Neural crest cell (in vitro differentiated cells): ENCODE results near the gene C16orf90. TPM values are rescaled to one million over a fixed set of nuclear protein-coding genes. Genes with fewer than 3 reads are reported as not detected.
A peak's percentile ranks its signal among the peaks of the same experiment; 100 is the strongest.
"Not testable (repeated sequence)": the region's sequence is repeated elsewhere in the genome, so short reads cannot be mapped to it uniquely, and the experiment has no call there.

ENCODE experiments used
- DNase-seq: peaks from one replicate; pipeline ENCODE4 v3.0.0; 2021; ENCODE audit warnings: low read depth, mixed read lengths, low spot score
- H3K27ac Mint-ChIP-seq: one replicate; pipeline ENCODE4 v1.8.0; 2021; ENCODE audit warnings: mild to moderate bottlenecking, mixed read lengths; ENCODE audit not compliant: unreplicated experiment
- H3K27me3 Mint-ChIP-seq: 2 replicates; pipeline ENCODE4 v1.8.0; 2021; ENCODE audit warnings: low read depth, mild to moderate bottlenecking, mixed read lengths
- H3K36me3 Mint-ChIP-seq: 2 replicates; pipeline ENCODE4 v1.8.0; 2021; ENCODE audit warnings: low read depth, mild to moderate bottlenecking, mixed read lengths
- H3K4me1 Mint-ChIP-seq: 2 replicates; pipeline ENCODE4 v1.8.0; 2021; ENCODE audit warnings: mixed read lengths
- H3K4me3 Mint-ChIP-seq: one replicate; pipeline ENCODE4 v1.8.0; 2021; ENCODE audit warnings: mild to moderate bottlenecking, mixed read lengths
- H3K9me3 Mint-ChIP-seq: 2 replicates; pipeline ENCODE4 v1.8.0; 2021; ENCODE audit warnings: mixed read lengths
- CTCF ChIP-seq: fragments of 200-600 bp; sonication (generic); conservative IDR thresholded peaks from 2 replicates; pipeline ENCODE4 v1.5.0; 2021; ENCODE audit warnings: antibody characterized with exemption, mild to moderate bottlenecking
- total RNA-seq: library from RNA; stranded (reverse); gene quantifications from 2 replicates; pipeline ENCODE4 v1.2.1, GENCODE V29; 2021

Gene C16orf90
- total RNA-seq, 1 donor from 2014 or later = not detected

GRCh38 chr16:3528406-3528805 is 33.1 kb upstream of the C16orf90 start:
- Mint-ChIP-seq H3K4me3 (no peak overlapping the region), H3K4me1 (no peaks in the 10 kb centered on the region), H3K36me3 (peaks cover 32% of the 10 kb centered on the region), H3K9me3 (no peaks in the 10 kb centered on the region), H3K27me3 (no peaks in the 10 kb centered on the region), H3K27ac (no peak overlapping the region)
- no peak for TF ChIP-seq CTCF
- no peak for DNase-seq

- not testable (repeated sequence) for H3K4me1 Mint-ChIP-seq, H3K4me3 Mint-ChIP-seq, H3K27ac Mint-ChIP-seq, H3K9me3 Mint-ChIP-seq, H3K27me3 Mint-ChIP-seq
- H3K36me3 Mint-ChIP-seq = peaks cover 32% of the 10 kb centered on the region
- DNase-seq = peak; percentile 56
- peak; percentile 57 for TF ChIP-seq CTCF
Observed at GRCh38 chr16:3527216-3527829, 32.0 kb upstream of the C16orf90 start.

GRCh38 chr16:3525951-3526350 is 30.7 kb upstream of the C16orf90 start:
- Mint-ChIP-seq H3K27me3 (no peaks in the 10 kb centered on the region), H3K9me3 (no peaks in the 10 kb centered on the region), H3K4me1 (no peaks in the 10 kb centered on the region), H3K4me3 (no peak overlapping the region), H3K27ac (no peak overlapping the region), H3K36me3 (peaks cover 32% of the 10 kb centered on the region)
- no peak for DNase-seq
- no peak for TF ChIP-seq CTCF

GRCh38 chr16:3523281-3523680 is 28.0 kb upstream of the C16orf90 start:
- Mint-ChIP-seq H3K4me1 (no peaks in the 10 kb centered on the region), H3K4me3 (no peak overlapping the region), H3K27me3 (no peaks in the 10 kb centered on the region), H3K36me3 (peaks cover 22% of the 10 kb centered on the region), H3K9me3 (no peaks in the 10 kb centered on the region), H3K27ac (no peak overlapping the region)
- DNase-seq = no peak
- no peak for TF ChIP-seq CTCF

- Mint-ChIP-seq H3K4me3 (no peak overlapping the region), H3K36me3 (peaks cover 9% of the 10 kb centered on the region), H3K9me3 (no peaks in the 10 kb centered on the region), H3K4me1 (no peaks in the 10 kb centered on the region), H3K27ac (no peak overlapping the region), H3K27me3 (no peaks in the 10 kb centered on the region)
- DNase-seq = no peak
- TF ChIP-seq CTCF = no peak
Observed at GRCh38 chr16:3520841-3521240, 25.6 kb upstream of the C16orf90 start.

- no peak overlapping the region for H3K27ac Mint-ChIP-seq
- no peak for DNase-seq
- no peak overlapping the region for H3K4me3 Mint-ChIP-seq
- H3K4me1 Mint-ChIP-seq = no peaks in the 10 kb centered on the region
- TF ChIP-seq CTCF = no peak
- H3K9me3 Mint-ChIP-seq = no peaks in the 10 kb centered on the region
- H3K36me3 Mint-ChIP-seq = peaks cover 9% of the 10 kb centered on the region
- H3K27me3 Mint-ChIP-seq = no peaks in the 10 kb centered on the region
Observed at GRCh38 chr16:3520413-3520812, 25.1 kb upstream of the C16orf90 start.
